GM13976 (cell line): ENCODE data around the gene PLA2G2A.
"Not testable (repeated sequence)": the region's sequence is repeated elsewhere in the genome, so short reads cannot be mapped to it uniquely, and the experiment has no call there.

Experiments
- DNase-seq: peaks from one replicate; pipeline ENCODE4 v3.0.0; 2012; ENCODE audit warnings: low spot score
- in situ Hi-C: fragments of 300-500 bp; cut with MboI; formaldehyde crosslinking; loops from one replicate; pipeline ENCODE4 v1.12.0; 2022; ENCODE audit warnings: low sequenced_read_pairs, mixed read lengths, inconsistent platforms; ENCODE audit not compliant: unreplicated experiment
- TF ChIP-seq, protein P1 (sequence below): IDR thresholded peaks from 2 replicates; pipeline ENCODE4 v1.5.1; 2012; ENCODE audit warnings: borderline replicate concordance, mild to moderate bottlenecking; ENCODE audit not compliant: insufficient read depth; ENCODE audit errors: extremely low read depth, missing control alignments, control extremely low read depth

PLA2G2A gene

DNA sequence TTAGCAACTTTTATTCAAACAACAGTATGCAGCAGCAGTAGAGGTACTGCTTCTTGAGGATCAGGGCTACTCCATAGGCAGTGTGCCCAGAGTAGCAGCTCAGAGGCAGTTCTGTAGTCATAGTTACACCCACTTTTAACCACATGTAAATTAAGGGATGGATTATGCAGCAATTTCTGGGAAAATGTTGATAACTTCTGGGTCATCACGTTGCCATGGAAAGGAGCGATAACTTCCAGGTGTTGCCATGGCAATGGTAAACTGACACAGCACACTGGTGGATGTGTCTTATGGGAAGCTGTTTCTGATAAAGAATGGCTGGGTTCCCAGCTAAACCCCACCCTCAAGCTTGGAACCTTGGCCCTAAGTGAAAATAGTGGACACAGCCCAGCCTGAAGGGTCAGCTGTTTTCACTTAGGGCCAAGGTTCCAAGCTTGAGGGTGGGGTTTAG, 29.0 kb upstream of the PLA2G2A start:
- TF ChIP-seq, protein P1, sequence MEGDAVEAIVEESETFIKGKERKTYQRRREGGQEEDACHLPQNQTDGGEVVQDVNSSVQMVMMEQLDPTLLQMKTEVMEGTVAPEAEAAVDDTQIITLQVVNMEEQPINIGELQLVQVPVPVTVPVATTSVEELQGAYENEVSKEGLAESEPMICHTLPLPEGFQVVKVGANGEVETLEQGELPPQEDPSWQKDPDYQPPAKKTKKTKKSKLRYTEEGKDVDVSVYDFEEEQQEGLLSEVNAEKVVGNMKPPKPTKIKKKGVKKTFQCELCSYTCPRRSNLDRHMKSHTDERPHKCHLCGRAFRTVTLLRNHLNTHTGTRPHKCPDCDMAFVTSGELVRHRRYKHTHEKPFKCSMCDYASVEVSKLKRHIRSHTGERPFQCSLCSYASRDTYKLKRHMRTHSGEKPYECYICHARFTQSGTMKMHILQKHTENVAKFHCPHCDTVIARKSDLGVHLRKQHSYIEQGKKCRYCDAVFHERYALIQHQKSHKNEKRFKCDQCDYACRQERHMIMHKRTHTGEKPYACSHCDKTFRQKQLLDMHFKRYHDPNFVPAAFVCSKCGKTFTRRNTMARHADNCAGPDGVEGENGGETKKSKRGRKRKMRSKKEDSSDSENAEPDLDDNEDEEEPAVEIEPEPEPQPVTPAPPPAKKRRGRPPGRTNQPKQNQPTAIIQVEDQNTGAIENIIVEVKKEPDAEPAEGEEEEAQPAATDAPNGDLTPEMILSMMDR, result no peak
- in situ Hi-C loops, result no loop called here
- no peak for DNase-seq

DNA sequence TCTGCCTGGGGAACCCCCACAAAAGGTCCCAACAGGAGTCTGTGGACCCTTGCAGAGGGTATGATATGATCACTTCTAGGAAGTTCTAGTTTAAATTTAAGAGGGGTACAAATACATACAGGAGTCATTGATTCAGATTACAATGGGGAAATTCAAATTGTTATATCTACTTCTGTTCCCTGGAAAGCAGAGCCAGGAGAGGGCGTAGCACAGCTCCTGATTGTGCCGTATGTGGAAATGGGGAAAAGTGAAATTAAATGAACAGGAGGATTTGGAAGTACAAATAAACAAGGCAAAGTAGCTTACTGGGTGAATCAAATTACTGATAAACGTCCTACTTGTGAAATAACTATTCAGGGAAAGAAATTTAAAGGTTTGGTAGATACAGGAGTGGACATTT, 19.4 kb upstream of the PLA2G2A start:
- in situ Hi-C loops, result not testable (repeated sequence)

DNA sequence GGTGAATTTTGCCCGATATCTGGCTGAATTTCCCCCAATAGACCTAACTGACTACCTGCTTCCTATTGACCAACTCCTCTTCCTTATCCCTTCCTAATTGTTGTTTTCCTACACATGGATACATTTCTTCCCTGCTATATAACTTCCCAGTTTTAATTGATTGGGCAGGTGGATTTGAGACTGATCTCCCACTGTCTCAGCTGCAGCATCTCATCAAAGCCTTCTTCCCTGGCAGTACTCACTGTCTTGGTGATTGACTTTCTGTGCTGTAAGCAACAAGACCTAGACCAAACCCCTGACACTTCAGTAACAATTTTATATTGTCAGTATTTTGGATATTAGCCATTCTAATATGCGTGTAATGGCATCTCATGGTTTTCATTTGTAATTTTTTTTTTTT, 11.3 kb upstream of the PLA2G2A start:
- no peak for DNase-seq
- in situ Hi-C loops, result no loop called here
- TF ChIP-seq, protein P1, result no peak

More for the DNA sequence above, 19.4 kb upstream of the PLA2G2A start:
- DNase-seq, result not testable (repeated sequence)

DNA sequence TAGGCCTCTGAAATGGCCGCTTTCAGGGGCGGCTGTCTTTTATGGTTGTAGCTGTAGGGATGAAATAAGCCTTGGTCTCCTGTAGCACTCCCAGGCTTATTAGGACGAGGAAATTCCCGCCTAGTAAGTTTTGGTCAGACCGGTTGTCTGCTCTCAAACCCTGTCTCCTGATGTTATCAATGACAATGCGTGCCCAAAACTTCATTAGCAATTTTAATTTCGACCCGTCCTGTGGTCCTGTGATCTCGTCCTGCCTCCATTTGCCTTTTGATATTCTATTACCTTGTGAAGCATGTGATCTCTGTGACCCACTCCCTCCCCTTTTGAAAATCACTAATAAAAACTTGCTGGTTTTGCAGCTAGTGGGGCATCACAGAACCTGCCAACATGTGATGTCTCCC, 10.8 kb upstream of the PLA2G2A start:
- in situ Hi-C loops, DNase-seq: not testable (repeated sequence)

DNA sequence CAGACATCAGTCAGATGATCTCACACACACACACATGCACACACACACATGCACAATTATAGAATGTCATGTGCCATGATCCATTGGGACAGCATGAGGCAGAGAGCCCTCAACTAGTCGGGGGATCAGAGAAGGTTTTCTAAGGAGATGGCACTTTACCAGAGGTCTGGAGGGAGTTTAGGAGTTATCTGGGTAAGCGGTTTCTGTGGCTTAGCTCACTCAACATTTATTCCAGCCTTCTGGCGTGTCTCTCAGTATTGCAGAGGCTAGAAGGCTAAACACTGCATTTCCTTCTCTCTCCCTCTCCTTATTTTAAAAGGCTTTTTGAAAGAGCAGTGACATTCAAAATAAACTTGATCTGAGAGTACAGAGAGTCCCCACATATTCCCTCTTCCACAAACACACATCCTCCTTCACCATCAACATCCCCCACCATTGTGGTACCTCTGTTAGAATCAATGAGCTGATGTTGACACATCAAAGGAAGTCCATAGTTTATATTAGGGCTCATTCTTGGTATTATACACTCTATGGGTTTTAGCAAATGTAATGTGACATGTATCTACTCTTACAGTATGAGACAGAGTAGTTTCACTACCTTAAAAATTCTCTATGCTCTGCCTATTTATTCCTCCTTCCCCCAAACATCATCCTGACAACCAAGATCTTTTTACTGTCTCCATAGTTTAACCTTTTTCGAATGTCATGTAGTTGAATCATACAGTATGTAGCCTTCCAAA, 9.0 kb upstream of the PLA2G2A start:
- in situ Hi-C loops, result no loop called here
- DNase-seq, result no peak
- TF ChIP-seq, protein P1, result no peak

DNA sequence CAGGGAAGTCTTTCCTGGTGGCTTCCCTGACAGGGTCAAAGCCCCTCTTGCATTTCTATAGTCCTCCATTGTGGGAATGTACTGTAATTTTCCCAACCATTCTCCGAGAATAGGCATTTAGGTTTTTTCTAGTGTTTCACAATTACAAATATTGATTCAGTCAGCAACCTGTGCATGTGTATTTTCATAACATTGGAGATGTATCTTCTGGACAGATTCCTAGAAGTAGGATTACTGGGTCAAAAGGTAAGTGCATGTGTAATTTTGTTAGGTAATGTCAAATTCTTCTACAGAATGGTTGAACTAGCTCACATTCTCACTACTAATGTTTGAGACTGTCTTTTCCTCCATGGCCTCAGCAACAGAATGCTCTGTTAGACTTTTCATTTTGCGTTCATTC, 8.3 kb upstream of the PLA2G2A start:
- TF ChIP-seq, protein P1, result no peak
- in situ Hi-C loops, result no loop called here
- no peak for DNase-seq

DNA sequence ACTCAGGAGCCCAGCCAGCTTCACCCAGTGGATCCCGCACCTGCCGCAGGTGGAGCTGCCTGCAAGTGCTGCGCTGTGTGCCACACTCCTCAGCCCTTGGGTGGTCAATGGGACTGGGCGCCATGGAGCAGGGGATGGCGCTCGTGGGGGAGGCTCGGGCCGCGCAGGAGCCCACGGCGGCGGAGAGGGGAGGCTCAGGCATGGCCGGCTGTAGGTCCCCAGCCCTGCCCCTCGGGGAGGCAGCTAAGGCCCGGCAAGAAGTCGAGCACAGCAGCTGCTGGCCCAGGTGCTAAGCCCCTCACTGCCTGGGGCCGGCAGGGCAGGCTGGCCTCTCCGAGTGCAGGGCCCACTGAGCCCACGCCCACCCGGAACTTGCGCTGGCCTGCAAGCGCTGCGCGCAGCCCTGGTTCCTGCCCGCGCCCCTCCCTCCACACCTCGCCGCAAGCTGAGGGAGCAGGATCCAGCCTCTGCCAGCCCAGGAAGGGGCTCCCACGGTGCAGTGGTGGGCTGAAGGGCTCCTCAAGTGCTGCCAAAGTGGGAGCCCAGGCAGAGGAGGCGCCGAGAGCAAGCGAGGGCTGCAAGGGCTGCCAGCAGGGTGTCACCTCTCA, 5.1 kb upstream of the PLA2G2A start:
- DNase-seq, in situ Hi-C loops: not testable (repeated sequence)

DNA sequence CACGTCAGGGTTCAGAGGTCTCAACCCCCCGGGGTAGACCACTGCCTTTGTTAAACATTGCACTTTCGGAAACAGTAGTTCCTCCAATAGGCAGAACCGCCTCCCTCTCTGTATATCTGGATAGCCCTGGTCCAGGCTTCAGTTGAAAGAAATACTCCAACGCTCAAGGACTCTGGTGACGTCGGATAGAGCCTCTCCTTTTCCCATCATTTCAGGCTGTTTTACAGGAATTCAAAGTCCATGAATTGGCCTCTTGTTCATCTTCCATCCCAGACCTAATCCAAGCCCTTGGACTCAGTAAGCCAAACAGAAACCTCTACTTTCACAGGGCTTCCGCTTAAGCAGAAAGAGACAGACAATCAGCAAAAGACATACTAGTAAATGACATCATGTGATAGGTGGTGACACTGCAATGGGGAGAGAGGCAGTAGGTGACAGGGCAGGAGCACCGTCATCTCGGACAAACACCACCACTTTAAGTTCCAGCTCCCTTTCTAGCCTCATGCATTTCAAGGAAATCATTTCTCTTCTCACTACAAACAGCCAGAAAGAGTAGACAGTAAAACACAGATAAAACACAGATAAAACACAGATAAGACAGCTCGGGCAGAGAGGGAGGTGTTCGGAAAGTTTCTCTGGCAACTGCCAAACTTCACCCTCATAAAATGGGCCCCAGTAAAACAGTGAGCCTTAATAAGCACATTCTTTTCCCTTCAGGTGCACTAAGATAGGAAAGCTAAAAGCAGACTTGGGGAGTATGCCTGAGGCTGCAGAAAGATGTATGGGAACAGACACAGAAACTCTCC, 2.3 kb upstream of the PLA2G2A start:
- DNase-seq, result no peak
- in situ Hi-C loops, result no loop called here
- TF ChIP-seq, protein P1, result no peak
